HG03095 (cell line): Measurements from ENCODE around the gene VSTM2B.
"Not testable (repeated sequence)": the region's sequence is repeated elsewhere in the genome, so short reads cannot be mapped to it uniquely, and the experiment has no call there.

Source experiments
- ATAC-seq: cut with Tn5 transposase; IDR thresholded peaks from one replicate; pipeline ENCODE4 v1.9.1; 2021; ENCODE audit warnings: moderate library complexity; ENCODE audit not compliant: unreplicated experiment

VSTM2B gene

DNA sequence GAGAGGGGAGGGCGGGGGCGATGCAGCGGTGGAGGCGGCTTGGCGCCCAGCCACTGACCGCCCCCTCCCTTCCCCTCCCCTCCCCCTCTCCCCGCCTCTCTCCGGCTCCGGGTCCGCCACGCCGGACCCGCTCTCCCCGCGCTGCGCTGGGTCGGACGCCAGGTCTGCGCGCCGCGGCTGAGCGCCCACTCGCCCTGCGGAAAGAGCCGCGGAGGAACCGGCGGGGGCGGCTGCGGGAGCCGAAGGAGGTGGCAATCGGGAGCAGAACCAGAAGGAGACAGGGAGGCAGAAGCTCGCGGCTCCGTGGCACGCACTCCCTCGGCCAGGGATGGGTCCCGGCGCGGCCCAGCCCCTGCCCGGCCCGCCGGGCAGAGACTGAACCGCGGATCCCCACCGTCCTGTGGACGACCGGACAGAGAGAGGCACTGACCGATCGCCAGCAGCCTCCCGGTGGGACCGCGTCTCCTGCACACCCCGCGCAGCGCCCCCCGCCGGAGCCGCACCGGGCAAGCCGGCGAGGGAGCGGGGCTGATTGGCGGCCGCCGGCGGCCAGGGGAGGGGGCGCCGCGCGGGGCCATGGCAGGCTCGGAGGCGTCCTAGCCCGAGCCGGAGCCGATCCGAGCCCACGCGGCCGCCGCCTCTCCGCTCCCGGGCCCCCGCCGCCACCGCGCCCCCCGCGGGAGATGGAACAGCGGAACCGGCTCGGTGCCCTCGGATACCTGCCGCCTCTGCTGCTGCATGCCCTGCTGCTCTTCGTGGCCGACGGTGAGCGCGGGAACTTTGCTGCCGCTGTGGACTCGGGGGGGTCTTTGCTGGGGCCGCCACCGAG, at the start of gene VSTM2B:
Gene VSTM2B, plus strand, starts transcription at position 94 of the 829 bp plus-strand sequence. Its CDS starts 590 bp downstream, at position 684.
- no peak for ATAC-seq

DNA sequence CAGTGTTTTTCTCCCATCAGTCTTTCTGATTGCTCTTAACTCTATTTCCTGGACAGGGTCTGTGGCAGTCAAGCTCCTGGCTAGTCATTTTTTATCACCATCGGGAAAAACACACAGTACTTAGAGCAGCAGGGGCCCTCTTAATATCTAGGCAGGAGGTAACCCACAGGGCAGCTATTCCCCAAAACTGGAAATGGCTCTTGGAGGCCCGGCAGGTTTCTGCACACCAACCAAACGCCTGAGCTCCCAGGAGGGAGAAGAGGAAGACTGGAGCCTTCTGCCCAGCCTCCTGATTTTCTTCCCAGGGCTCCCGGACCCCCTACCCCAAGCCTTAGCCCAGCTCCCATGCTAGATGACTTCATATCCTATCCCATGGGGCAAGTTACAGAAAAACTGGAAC, 49.3 kb upstream of the VSTM2B start:
- no peak for ATAC-seq

DNA sequence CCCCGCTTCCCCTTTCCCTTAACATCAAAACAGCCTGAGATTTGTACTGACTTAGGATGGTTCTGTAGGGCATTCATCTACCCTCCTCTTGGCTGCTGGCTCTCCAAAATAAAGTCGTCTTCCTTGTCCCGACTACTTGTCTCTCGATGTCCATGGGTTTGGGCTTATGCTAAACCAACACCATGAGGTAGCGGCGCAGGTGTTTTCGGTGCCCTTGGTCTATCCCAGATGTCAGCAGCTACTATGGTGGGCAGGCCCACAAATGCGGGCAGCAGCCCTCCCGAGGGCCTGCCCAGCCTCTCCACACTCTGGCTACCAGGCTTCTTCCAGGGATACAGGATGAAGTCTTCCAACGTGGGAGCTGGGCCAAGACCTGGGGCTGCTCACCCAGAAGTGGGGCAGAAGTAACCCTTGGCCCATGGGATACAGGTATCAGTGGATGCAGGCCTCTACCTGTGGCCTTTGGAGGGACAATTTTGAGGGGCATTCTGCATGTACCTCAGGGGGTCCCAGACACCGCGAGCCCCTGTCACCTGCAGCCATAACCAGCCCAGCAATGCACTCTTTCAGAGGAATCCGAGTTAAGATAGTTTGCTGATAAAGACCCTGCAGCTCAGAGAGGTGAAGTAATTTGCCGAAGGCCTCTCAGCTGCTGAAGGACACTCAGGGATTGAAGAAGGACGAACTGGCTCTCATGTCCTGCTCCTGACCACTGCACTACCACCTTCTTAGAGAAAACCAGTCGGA, 47.8 kb upstream of the VSTM2B start:
- ATAC-seq: no peak

DNA sequence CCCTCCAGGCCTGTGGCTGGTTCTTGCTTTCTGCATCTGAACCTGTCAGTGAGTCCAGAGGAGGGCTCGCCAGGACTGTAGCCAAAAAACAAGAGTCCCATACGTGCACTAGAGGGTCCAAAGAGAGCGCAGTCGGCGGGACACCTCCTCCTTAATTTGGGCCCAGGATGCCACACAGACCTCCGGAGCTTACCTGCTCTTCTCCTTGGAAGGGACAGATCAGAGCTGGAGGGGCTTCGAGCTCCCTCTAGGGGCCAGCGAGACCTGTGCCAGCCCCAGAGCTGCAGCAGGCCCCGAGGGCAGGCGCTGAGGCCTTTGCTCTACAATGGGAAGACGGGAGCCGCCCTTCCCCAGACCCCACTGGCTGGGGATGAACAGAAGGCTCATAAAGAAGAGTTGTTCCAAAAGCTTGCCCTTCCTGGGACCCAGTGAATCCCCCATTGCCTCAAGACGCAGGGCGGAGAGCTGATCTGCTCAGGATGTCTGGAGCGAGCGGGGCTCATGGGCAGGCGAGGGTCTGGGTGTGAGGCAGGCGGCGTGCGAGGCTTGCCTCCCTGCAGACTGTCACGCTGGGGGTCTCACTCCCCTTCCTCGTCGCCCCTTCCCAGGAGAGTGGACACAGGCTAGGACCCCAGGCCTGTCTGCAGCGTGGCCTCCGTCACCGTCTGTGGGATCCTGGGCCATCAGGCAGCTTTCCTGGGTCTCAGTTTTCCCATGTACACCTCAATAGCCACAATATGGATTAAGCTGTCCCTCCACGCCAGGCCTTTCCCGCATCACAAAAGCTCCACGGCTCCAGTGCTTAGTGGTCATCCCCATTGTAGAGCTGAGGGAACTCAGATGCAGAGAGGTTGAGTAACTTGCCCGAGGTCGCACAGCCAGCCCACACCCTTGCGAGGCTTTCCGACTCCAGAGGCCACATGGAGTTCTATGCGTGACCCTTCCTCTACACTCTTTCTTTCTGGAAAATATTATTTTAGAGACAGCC, 46.9 kb upstream of the VSTM2B start:
- no peak for ATAC-seq

DNA sequence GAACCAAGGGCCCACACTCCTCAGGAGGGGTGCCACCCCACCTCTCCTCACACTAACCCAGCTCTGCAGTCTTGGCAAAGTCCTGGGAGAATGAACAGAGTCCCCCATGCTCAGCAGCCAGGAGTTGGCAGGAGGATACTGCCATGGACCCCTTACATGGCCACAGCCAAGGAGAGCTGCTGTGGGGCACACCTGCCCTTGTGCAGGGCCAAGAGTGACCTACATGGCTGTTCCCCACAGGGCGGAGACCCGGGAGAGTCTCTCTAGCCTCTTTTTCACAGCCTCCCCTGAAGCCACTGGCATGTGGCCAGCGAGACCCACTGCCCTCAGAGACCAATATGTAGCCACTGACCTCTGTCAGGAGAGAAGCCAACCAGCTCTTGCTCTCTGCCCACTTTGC, 45.9 kb upstream of the VSTM2B start:
- no peak for ATAC-seq

DNA sequence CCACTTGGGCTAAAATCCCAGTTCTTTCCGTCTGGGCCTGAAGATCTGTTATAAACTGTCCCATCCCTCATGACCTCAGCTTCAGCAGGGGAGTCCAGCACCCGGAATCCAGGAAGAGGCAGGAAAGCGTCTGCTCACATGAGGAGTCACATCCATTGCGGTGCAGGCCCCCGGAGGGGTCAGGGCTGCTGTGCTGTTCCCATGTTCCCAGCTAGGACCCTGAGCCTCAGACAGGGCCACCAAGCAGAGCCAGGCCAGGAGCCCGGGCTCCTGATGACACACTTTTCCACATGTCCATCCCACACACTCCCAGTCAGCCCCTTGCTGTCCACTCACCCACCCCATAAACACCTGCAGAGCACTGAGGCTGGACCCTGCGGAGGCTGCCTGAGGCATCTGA, 45.3 kb upstream of the VSTM2B start:
- ATAC-seq: no peak

DNA sequence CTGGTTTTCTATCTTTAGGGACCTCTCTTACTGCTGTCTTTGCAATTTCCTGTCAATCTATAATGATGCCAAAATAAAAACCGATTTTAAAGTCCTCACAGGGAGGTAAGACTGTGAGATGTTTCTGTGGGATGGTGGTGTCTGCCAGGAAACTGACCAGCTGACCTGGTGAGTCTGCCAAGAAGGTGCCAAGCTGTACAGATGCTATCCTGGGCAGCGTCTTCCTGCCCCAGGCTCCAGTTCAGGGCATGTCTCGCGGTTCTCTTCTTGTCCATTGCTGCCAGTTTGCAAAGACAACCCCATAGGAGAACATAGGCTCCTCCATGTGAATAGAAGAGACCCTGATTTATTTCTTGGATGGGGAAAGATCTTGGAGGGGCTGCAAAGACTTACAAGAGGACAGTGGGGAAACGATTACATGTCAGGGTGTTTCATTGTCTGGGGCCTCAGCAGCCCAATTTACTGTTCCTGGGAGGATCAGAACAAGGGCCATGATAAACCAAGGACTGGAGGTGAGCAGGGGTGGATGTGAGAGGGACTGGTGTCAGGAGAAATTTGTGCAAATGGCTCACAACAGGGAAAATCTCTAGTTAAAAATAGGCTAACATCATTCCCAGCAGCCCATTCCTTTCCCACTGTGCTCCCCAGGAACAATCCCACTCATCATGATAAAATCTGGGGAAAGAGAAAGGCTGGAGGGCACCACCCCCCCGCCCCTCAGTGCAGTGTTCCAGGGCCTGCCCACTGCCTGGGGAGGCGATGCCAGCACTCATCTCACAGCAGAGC, 42.7 kb upstream of the VSTM2B start:
- no peak for ATAC-seq

DNA sequence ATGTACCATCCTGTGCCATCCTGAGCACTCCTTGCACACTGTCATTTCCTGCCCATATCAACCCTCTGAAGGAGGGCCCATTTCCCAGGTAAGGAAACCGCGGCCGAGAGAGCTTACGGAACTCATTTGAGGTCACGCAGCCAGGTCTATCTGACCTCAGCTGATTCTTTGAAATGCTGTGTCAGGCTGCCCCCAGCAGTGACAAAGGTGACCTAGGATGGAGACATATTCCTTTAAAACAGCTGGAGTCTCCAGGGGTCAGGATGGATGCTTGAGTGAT, 42.2 kb upstream of the VSTM2B start:
- ATAC-seq: no peak

DNA sequence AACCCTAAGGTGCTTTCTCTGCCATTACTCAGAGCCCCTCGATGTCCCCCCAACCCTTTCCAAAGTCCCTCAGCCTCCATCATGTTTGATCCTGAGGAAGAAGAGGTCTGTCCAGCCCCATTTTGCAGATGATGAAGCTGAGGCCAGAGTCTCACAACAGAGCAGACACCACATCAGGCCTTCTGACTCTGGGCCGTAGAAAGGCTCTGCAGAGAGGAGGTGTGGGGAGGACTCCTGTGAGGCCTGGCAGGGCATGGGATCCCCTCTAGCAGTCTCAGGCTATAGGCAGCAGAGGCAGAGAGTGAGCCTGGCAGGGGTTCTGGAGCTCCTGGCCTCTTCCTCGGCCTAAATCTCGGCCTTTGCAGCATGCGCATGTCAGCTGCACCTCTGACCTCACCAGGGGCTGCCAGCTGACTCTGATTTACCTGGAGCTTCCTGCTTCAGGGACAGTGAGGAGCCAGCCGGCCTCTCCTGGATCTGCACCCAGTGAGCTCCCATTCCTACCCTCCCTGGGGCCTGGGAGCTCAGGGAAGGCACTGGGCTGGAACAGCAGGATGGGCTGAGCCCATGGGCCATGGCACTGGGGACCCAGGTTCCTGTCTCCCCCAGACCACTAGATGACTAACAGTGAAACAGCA, 41.7 kb upstream of the VSTM2B start:
- ATAC-seq: no peak

DNA sequence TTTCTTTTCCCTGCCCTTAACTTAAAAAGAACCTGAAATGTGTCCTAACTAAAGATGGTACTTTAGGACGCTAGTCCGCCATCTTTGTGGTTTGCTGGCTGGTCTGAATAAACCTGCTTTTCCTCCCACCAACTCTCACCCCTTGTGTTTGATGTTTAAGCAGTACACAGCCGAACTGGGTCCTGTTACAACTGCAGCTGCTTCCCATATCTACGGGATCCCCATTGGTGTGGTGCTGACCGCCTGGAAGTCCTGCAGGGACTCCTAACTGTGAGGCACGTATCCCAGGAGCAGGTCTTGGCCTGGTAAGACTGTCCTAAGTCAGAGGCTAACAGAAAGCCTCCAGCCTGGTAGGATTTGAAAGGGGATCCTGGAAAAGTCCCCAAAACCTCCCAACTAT, 40.9 kb upstream of the VSTM2B start:
- no peak for ATAC-seq

DNA sequence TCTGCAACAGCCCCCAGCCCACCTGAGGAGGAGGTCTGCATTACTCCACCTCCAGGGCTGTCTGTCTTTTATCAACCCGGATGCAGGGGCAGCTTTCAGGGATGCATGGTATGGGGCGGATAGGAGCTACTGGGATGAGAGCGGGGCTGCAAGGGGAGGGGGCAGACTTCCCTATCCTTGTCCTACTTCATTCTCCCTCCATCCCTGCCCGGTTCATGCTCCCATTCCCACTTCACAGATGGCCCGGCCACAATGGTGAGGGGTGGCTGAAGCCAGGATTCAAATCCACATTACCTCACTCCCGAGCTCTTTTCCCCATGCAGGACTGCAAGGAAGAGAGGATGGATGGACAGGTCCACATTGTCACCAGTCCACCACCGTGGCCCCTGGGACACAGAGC, 40.5 kb upstream of the VSTM2B start:
- ATAC-seq: no peak

DNA sequence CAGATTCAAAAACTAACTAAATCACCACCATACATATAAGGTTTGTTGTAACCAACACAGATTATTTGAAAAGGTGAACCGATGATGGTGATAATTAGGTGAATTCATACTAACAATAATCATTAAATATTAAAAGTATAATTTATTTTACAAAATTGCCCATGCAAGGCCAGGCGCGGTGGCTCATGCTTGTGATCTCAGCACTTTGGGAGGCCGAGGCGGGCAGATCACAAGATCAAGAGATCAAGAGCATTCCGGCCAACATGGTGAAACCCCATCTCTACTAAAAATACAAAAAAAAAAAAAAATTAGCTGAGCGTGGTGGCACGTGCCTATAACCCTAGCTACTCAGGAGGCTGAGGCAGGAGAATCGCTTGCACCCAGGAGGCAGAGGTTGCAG, 38.8 kb upstream of the VSTM2B start:
- ATAC-seq: not testable (repeated sequence)

DNA sequence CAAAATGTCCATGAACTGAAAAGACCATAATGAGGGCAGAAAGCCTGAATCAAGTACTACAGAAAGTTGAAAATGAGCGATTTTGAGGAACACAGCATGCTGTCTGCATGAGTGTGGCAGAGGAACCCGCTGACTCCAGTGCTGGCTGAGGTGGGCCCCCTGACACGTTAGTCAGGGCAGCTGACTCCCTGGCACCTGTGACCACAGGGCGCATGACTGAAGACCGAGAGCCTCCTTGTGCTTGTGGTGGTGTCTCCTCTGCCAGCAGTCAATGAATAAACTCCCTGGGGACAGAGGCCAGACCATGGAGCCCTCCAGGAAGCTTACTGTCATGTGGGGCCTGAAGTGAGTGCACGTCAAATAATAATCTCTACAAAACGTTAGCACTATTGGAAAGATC, 38.4 kb upstream of the VSTM2B start:
- ATAC-seq: no peak

DNA sequence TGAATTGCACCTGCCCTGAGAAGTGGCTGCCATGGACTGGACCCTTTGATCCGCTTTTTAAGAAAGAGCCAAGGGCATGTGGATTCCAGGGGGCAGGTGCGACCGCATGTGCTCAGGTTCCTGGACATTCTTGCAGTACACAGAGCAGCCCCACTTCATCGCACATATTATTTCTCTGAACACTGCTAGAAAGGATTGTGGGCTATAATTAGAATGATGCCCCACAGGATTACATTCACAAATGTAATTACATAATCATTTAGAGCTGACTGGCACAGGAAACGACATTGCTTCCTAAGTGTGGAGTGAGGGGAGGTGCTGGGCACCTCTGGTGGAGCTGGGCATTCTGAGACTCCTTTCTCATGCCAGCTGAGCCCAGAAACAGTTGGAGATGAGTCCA, 37.5 kb upstream of the VSTM2B start:
- no peak for ATAC-seq

DNA sequence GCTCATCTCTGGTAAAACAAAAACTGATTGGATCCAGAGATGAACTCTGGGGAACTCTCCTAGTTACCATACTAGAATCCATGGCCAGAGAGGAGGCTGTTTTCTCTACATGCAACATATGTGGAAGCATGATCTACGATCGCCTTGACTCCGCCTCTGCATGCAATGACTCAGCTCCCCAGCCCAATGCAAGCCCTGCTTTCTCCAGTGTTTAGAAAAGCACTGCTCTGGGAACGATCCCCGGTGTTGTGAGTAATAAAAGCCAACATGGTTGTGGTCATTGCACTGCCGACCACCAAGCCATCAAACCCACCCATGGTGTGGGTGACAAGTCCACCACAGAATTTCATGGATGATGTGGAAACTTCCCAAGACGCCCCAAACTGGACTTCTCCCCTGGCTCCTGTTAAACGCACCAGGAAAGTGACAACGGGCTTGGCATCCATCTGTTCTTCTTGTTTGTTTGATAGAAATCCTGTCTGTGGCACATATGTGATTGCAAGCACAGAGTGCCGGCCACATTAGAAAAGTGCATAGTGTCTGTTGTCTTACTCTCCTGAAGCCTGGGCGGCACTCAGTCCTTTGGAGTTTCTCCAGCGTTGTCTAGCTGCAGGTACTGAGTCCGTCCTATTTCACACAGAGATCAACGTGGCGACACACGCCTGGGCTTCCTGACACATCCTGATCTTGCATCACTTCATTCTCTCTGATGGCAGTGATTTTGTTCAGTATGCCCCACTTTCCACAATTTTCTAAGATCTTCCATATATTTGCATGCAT, 36.4 kb upstream of the VSTM2B start:
- ATAC-seq: no peak

DNA sequence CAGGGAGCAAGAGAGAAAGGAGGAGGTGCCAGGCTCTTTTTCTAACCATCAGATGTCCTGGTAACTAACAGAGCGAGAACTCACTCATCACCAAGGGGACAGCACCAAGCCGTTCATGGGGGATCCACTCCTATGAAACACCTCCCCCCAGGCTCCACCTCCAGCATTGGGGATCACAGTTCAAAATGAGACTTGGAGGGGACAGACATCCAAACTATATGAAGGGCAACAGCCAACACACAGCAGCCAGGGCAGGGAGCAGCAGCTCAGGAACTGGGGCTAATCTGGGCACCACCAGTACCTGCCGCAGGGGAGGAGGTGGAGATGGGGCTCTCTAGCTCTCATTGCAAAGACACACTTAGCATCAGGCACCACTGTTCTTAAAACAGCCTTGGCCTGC, 34.3 kb upstream of the VSTM2B start:
- ATAC-seq: no peak

DNA sequence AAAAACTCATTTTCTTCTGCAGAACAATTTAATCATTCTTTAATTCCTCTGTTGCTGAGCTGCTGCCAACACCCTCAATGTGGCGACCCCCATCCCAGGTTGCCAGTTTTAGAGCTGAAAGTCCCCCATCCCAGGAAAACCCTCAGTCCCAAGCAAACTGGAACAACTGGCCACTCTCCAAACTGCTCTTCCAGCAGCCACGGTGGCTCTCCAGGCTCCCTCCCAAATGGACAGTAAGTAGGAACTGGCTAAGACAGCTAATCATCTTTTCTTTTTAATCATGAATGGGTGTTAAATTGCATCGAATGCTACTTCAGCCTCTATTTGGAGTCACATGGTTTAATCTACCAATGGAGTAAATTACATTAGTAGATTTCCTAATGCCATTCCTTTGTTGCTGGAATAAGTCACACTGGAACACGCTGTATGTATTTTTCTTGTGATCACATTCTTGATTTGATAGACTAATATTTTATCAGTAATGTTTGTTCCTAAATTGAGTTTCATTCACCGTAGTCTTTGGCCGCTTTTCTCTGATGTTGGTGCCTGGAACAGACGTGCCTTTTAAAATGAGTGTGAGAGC, 33.7 kb upstream of the VSTM2B start:
- ATAC-seq: no peak

DNA sequence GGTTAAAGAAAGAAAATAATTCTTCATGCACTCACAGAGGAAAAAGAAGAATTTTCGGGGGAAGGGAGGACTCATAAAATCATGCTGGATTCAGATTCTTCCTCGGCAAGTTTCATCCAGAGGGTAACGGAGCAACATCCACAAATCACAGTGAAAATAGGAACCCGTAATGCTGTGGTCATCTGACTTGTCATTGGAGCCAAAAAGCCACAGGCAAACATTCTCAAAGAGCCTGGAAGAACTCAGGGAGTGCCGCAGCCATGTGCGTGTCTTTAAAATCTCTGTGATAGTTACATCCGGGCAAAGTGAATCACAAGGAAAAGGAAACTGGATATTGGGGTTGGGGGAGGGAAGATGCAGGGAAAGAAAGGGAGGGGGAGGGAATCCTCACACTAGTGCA, 33.0 kb upstream of the VSTM2B start:
- no peak for ATAC-seq

DNA sequence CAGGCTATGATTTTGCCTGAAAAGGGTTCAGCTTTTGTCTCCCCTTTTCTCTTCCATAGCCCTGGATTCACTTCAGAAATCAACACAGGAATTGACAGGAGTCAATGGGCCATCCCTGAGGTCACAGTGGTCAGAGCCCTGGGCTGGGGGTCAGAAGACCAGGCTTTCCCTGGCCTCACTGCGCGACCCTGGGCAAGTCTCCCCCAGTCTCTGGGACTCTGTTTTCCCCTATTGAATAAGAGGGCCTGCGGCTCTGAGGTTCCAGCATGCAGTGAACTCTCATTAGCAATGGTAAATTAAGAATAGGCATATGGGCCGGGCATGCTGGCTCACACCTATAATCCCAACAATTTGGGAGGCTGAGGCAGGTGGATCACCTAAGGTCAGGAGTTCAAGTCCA, 30.7 kb upstream of the VSTM2B start:
- ATAC-seq: no peak
